COR-L47 (cell line): ENCODE results near the gene GPR68.
"Not testable (repeated sequence)": the region's sequence is repeated elsewhere in the genome, so short reads cannot be mapped to it uniquely, and the experiment has no call there.

ENCODE experiments used
- DNase-seq: peaks from one replicate; lab custom pipeline; 2025; lab: John Stamatoyannopoulos, UW

Gene GPR68

DNA sequence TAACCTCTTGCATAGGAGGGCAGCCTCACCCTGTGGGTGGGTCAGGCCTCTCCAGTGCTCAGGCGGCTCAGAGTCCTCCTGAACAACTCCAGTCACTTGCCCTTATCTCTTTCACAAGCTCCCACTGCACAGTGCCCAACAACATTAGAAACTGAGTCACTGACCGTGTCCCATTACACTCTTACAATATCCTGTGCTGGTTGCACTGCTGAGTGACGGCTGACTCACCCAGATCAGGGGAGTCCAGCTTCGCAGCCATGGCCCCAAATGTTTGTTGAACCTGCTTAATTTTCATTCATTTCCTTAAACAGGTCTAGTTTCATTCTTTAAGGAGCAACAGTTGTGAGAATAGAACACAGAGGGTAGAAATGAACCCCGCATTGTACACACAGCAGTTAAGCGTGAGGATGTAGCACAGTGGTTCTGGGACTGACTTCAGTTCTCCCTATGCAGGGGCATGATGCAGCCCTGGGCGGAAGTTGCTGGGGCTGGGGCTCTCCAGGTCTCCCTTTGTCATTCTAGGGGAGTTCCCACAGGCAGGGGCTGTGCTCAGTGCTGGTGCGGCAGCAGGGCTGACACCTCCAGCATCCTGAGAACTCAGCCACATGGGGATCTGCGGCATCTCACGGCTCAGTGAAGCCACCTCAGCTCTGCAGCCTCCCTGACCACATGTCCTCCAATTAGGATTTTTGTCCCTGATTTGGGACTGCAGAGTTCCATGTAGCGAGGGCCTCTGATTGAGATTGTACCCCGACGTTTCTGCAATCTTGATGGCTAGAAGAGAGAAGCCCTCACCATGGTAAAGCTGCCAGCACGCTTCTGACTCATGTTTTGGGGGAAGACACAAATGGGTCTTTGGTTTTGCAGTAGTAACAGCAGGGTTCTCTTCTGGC, 16.1 kb downstream of the GPR68 start:
- no peak for DNase-seq

DNA sequence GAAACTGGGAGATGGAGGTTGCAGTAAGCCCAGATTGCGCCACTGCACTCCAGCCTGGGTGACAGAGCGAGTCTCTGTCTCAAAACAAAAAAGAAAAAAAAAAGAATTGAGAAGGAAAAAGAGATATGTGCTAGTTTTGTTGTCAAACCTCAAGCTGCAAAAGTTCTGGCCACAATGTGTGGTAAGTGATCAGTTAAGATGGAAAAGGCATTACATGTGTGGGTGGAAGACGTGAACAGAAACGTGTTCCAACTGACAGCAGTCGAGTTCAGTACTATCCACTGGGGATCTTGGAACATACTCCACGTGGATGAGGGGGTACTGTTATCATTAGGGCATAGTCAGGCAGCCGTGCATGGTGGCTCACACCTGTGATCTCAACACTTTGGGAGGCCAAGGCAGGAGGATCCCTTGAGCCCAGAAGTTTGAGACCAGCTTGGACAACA, 17.3 kb downstream of the GPR68 start:
- DNase-seq: no peak

DNA sequence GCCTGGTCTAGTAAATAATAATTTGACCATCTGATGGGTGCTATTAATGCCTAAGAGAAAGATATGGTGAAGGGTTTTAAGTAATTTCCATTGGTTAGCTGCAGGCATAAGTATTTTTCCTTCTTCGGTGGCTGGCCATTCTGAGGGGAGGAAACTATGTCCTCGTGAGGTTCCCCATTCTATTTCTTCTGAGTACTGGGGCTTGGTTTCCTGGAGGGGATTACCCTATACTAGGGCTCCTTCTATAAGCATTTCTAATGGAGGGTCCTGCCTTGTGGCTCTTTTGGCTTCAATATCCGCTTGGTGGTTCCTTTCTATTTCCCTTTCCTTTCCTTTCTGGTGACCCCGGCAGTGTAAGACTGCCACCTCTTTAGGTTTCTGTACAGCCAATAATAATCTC, 18.1 kb downstream of the GPR68 start:
- DNase-seq: not testable (repeated sequence)

DNA sequence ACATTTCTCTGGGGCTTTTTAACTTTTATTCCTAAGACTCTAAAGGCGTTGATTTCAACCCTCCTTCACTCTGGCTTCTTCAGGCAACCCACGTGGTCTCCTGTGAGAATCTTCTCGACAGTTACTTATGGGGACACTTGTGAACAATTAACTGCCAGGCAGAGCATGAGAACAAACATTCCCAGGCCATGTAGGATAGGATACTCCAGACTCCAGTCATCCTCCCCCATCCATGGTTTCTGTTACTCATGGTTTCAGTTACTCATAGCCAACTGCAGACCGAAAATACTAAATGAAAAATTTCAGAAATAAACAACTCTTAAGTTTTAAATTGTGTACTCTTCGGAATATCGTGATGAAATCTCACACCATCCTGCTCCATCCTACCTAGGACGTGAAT, 19.5 kb downstream of the GPR68 start:
- no peak for DNase-seq

DNA sequence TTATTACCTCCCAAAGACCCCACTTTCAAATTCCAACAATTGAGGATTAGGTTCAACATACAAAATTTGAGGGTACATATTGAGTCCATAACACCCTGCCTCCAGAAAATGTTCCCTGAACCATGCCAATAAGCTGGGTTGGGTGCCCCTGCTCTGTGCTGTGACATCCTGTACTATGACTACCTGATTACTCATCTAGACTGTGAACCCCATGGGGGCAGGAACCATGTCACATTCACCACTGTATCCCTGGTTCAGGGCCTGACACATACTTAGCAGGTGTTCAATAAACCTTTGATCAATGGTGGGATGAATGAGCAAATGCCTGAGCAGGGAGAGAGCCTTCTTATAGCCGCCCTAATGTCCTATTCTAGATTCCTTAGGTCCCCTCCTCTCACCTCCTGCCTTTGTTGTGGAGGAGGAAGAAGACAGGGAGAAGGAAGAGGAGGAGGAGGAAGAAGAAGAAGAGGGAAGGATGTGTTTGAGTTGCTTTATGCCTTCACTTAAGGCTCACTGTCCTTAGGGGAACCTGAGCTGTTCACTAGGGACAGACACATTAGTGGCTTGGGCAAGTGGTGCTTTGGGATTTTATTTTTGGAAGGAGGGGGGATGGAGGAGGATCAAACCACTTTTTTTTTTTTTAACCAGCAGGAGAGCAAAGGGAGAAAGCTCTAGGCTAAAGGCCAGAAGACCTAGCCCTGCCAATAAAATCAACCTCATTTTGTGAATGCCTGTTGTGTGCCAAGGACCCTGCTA, 21.3 kb downstream of the GPR68 start:
- DNase-seq: no peak

DNA sequence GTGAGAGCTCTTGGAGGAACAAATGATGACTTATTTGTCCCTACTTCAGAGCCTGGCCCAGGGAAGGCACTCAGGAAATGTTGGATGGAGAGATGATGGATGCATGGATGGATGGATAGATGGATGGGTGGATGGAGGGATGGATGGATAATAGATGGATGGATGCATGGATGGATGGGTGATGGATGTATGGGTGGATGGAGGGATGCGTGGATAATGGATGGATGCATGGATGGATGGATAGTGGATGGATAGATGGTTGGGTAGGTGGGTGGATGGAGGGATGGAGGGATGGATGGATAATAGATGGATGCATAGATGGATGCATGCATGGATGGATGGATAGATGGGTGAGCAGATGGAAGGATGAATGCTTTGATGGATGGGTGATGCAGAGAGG, 23.2 kb downstream of the GPR68 start:
- no peak for DNase-seq

DNA sequence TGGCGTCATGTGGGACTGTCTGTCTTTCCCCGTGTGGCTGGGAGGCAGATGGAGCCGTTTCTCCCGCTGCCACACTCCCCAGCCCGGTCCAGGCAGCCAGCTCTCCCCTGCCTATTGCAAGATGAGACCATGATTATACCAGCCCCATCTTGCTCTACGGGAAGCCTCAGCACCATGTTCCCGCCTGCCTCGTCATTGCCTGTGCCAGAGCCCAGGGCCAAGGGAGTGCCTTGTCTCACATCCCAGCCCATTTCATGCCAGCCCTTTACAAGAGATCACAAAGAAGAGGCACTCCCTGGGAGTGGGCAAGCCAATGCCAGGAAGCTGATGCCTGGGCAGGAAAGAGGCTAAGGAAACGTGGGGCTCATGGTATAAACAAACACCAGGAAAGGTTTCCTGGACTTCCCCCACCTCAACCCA, 23.9 kb downstream of the GPR68 start:
- DNase-seq: no peak

DNA sequence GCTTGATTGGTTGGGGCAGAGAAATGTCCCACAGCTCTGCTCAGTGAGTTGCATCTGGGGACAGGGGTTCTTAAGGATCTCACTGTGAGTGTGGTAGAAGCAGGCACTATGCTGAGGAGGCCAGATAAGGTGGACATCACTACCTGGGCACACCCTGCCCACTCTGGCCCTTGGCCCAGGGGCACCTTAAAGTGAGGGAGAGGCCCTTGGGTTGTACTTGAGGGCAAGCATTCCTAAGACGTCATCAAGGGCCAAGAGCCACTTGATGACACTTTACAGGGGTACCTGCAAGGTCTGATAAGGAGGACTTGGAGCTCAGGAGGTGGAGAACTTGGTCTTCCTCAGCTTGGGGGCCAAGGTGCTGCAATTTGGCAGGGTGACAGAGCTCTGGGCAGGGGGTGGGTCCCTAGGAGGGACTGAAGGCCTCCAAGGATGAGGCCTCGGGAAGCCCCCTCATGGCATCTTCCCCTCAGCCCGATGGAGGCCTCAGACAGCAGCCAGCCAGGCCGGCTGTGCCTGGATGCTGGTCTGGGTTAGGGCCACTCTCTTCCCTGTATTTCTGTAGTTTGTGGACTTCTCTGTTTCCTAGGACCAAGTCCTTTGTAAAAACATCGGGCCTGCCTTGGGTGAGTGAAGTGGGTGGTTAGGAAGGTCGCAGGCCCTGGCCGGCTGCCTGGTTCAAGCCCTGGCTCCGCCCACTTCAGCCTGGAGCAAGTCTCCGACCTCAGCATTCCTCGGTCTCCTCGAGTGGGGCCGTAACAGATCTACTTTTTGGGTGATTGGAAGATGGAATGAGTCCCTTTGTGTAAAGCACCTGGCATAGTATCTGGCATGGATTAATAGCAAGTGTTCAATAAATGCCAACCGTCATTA, 24.8 kb downstream of the GPR68 start:
- no peak for DNase-seq

DNA sequence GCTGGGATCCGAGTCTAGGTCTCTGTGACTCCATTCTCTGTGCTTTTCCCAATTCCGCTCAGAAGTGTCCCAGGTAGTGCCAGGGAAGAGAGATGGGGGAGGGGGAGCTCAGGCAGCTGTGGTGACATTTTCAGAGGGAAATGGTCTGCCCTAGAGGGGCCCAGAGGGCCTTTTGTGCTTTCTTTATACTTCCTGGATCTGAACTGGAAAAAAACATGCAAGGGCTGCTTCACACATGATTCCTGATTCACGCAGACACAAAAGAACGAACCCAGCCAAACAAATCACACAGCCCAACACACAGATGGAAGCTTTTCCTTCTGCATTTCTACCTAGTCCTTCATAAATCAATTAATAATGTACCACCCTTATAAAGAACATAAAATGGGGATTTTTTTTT, 26.5 kb downstream of the GPR68 start:
- DNase-seq: no peak

DNA sequence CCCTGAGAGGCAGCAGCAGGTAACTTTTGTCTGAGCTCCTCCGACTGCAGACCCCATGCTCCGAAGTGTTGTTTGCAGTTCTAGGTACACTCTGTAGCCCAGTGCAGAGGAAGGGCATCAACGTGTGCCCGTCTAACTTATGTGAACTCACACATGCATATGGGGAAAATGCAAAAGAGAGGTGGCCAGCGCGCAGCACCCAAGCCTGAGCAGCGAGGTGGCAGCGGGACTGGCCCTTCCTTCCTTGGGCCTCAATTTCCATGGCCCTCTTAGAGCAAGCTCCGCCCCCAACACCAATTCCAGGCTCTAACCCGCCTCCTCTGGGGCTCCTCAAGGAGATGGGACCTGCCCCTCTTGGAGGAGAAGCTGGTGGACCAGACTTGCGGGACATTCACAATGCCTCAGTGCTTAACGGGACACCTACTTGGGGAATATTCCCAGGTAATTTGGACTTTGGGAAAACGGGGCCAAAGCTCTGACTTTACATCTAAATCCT, 27.7 kb downstream of the GPR68 start:
- DNase-seq: no peak

DNA sequence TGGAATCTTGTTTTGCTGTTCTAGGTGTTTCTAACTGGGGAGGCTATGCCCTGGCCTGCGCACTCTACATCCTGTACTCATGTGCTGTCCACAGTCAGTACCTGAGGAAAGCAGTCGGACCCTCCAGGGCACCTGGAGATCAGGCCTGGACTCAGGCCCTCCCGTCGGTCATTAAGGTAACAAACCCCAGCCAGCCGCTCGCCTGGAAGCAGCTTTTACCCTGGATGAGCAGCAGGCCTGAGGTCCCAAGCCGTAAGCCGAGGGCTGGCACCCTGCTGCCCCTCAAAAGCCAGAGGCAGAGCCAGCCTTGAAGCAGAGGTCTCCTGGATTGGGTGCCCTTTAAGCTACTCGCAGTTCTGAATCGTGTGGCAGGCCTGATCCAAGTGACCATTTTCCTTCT, 29.1 kb downstream of the GPR68 start:
- no peak for DNase-seq

DNA sequence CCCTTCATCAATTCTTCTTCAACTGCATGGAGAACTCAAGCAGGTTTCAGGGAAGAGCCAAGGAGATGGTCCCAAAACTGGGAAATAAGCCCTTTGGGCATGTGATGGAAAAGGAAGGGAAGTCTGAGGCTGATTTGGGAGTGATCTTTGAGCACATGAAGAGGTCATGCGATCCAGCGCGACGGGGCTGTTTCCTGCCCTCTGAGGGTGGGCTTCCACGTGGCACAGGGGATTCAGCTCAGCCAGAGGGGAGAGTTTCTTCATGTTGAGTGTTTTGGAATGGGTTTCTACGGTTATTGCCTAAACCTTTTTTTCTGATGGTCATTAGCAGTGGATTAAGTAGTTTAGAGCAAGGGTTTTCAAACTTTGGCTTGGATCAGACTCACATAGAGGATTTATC, 30.2 kb downstream of the GPR68 start:
- no peak for DNase-seq

DNA sequence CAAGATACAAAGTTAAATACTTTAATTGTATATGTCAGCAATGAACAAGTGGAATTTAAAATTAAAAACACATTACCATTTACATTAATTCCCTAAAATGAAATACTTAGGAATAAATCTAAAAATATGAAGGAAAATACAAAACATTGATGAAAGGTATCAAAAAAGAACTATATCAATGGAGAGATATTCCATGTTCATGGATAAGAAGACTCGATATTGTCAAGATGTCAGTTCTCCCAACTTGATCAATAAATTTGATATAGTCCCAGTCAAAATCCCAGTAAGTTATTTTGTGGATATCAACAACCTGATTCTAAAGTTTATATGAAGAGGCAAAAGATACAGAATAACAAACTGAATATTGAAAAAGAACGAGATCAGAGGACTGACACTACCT, 33.5 kb downstream of the GPR68 start:
- DNase-seq: no peak

DNA sequence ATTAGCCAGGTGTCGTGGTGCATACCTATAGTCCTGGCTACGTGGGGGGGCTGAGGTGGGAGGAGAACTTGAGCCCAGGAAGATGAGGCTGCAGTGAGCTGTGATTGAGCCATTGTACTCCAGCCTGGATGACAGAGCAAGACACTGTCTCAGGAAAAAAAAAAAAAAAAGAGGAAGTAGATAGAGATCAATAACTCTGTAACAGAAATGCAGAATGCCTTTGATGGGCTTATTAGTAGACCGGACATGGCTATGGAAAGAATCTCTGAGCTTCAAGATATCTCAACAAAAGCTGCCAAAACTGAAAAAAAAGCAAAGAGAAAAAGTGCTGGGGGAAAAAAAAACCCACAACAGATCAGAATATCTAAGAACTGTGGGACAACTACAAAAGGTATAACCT, 37.5 kb downstream of the GPR68 start:
- no peak for DNase-seq

DNA sequence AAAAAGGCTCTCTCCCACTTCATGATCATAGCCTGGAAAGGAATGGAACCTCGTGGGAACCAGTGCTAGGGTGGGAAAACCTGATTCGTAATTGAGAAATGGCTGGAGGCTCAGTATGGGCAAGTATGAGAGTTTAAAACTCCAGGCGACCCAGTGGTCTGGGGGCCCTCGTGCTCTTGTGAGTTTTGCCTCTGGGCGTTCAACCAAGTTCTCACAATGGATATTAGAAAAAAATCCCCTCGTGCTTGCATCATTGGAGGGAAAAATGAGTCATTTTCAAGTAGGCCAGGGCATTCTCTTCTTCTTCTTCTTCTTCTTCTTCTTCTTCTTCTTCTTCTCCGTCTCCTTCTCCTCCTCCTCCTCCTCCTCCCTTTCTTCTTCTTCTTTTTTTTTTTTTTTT, 39.0 kb downstream of the GPR68 start:
- DNase-seq: no peak

DNA sequence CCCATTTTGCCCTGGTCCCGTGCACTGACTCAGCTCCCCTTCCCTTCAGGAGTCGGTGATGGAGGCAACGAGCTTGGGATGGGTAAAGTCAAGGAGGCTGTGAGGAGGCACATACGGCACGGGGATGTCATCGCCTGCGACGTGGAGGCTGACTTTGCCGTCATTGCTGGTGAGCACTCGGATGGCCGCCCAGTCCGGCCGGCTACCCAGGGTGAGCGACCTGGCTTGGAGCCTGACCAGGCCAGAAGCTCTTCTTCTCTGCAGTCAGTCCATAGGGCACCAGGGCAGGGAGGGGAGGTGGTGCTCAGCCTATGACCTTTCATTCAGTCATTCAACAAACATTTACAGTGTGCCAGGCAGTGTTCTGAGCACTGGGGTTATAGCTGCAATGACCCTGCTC, 39.8 kb downstream of the GPR68 start:
- DNase-seq: no peak

DNA sequence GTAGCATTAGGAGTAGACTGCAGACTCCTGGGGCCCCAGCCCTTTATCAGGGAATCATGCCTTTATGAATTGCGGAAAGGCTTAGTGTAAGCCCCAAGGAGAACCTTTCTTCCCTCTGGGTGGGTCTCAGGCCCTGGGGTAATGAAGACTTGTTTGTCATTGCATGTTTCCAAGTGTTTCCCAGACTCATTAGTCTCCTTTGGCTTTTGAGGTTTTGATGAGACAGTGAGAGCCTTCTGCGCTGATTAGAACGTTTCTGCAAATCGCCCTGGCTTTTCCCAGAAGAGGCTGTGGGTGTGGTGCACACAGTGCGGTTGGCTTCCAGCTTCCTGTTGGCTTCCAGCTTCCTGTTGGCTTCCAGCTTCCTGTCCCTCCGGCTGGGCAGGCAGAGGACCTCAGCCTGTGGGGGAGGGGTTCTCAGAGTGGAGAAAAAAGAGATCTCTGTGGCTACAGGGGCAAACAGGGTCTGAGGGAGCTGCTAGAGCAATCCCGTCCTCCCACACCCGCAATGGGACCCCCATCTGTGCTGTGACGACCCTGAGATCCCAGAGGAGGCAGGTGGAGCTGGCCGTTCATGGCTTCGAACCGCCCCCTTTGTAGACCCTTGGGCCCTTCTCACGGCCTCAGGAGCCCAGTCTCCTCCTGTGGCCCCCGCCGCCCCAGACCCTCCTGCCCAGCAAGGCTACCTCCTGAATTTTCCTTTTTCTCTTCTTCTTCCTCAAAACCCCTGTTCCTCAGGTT, 42.1 kb downstream of the GPR68 start:
- DNase-seq: no peak

DNA sequence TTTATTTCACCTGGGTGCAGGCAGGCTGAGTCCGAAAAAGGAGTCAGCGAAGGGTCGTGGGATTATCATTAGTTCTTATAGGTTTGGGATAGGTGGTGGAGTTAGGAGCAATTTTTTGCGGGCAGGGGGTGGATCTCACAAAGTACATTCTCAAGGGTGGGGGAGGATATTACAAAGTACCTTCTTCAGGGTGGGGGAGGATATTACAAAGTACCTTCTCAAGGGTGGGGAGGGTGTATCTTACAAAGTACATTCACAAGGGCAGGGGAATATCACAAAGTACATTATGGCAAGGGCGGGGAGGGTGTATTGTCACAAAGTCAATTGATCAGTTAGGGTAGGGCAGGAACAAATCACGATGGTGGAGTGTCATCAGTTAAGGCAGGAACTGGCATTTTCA, 43.7 kb downstream of the GPR68 start:
- not testable (repeated sequence) for DNase-seq

DNA sequence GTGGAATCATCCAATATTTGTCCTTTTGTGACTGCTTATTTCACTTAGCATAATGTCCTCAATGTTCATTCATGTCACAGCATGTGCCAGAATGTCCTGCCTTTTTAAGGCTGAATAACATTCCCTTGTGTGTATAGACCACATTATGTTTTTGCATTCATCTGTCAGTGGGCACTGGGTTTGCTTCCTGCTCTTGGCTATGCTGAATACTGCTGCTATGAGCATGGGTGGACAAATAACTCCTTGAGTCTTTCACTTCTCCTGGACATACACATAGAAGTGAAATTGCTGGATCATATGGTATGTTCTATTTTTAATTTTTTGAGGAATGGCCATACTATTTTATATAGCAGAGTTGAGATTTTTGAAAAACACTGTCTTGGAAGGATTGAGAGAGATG, 46.9 kb downstream of the GPR68 start:
- DNase-seq: no peak

DNA sequence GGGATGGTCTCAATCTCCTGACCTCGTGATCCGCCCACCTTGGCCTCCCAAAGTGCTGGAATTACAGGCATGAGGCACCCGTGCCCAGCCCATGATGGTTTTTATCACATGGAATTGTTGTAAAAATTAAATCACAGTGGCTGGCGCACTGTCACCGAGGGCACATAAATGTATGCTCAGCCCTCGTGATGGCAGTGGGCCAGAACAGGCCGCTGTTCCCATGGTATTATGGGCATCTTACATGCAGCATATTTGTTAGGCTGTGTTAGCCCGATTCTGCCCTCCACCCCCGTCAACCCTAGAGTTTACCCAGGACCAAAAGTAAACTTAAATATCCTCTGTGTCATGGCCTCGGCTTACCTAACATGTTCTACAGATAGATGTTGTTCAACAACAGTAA, 48.6 kb downstream of the GPR68 start:
- DNase-seq: no peak

DNA sequence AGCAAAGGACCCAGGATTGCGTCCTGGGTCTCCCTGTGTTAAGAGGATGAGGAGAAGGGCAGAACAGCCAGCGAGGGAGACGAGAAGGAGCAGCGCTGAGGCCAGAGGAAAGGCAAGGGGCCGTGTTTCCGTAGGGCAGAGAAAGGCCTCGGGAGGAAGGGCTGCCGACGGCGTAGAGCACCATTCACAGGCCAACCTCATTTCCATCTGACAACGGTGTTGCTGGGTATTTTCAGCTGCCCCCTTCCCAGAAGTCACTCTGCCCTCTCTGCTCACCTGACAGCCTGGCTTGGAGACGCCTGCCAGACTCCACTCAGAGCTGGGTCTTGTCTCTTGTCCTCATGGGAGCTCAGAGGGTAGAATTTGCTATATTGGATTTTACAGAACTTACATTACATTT, 51.4 kb downstream of the GPR68 start:
- DNase-seq: no peak

DNA sequence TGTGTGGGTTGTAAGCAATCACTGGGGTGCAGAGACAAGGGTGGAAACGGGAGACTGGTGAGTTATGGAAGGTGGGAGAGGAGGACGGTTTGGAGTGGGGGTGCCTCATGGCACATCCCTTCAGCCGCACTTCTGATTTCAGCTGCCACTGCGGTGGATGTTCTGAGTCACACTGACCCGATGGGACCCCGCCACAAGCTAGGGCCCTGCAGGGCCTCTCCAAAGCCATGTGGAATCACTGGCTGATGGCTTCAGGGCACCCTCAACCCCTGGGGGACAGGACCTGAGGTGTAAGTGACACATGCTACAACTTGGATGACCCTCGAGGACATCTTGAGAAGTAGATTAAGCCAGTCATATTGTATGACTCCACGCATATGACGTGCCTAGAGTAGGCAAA, 53.7 kb downstream of the GPR68 start:
- DNase-seq: no peak
